NCI-H128 (cell line): ENCODE data around the gene RAPGEF3.
A peak's percentile ranks its signal among the peaks of the same experiment; 100 is the strongest.

Experiments used
- DNase-seq: peaks from one replicate; lab custom pipeline; 2025; ENCODE audit not compliant: unreplicated experiment; lab: John Stamatoyannopoulos, UW

RAPGEF3 gene

DNA sequence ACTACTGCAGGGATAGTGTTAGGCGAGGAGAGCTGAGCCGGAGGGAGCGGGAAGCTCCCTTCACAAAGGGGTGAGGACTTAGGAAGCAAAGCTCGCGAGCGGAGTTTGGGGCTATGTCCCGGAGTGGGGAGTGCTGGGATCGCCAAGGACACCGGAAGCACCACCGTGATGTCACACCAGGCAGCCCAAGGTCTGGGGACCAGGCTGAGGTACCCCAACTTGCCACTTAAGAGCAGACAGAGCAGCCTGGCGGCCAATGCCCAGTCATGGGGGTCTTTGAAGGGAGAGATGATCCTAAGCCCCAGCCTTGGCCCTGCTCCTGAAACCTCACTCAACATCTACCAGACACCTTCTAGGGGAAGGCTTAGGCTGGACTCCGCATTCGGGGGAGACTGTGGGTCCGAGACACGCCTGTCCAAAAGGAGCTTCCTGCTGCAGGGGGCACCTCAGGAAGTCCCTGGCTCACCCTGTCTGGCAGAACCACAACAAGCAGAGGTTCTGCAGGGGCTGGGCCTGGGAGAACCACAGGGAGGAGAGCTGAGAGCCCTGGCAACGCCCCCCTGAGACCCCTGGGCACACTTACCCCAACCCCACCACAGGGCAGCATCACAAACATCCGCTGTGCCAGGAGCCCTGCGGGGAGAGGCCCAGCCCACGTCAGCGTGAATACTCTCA, 32.1 kb upstream of the RAPGEF3 start:
- DNase-seq, result no peak

DNA sequence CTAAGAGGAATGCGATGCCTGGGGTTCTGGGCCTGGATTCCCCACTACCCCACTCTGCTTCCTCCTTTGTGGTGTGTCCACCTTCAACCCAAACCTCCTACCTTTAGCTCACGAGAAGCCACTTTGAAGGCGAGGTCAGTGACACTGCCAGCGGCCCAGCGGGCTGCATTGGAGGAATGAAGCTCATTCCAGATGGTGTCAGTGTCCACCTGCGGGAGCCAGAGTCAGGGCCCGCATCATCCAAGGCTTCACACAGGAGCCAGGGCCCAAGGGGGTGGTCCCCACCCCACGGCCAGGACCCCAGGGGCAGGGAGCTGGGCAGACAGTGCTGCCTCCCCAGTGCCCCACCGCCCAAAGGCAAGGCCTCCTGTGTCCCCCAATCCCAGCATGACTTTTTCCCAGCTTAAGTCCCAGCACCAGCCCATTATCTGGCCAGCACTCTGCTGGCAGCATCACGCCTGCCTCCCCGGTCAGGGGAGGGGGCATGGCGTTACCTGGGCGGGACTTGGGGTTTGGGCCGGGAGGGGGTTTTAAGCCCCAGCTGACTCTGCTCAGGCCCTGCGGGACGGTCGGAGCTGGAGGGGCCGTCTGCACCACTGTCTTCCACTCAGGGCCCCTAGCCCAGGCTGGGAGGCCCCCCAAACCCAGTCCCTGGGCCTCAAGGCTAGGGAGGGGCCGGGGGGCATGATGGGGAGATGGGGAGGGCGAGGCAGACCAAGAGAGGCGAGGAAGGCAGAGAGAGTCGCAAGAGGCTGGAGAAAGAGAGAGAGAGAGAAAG, 31.2 kb upstream of the RAPGEF3 start:
- no peak for DNase-seq

DNA sequence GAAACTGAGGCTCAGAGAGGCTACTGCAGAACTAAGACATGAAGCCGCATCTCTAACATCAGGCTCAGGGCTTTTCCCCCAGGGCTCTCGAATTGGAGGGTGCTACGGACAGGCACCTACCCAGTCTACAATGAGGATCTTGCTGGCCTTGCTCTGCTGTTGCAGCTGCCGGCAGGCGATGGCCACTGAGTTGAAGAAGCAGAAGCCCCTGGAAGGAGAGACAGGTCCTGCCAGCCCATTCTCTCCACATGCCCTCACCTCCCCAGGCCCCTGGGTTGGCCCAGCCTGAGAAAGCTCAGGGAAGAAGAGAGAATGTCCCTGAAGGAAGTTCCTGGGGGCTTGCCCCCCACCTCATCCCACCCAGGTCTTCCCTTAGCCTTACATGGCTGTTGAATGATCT, 30.5 kb upstream of the RAPGEF3 start:
- no peak for DNase-seq

DNA sequence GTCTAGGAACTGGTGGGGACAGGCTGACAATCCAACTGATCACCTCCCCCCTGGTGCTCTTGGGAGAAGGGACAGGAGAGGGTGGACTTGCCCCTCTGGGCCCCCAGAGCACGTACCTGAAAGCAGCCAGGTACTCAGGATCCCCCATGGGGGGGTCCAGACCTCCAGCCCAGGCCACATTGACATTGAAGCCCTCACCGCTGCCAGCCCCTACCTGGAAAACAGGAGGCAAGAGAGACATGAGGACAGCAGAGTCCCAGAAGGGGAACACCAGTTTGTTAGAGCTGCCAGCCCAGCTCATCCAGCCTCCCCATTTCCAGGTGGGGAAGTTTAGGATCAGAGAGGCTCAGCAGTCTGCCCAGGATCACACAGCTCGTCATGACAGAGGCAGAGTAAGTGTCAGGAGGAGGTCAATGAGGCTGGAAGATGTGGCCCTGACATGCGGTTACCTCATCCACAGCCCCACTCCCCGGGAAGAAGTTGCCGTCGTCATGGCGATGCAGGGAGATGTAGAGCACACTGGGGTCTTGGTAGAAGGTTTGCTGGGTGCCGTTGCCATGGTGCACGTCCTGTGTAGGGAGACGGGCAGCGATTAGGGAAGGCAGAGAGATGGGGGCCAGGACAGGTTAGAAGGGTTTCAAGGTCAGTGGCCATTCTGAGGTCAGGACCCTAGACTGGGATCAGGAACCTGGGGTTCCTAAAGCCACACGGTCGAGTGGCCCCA, 29.1 kb upstream of the RAPGEF3 start:
- no peak for DNase-seq

DNA sequence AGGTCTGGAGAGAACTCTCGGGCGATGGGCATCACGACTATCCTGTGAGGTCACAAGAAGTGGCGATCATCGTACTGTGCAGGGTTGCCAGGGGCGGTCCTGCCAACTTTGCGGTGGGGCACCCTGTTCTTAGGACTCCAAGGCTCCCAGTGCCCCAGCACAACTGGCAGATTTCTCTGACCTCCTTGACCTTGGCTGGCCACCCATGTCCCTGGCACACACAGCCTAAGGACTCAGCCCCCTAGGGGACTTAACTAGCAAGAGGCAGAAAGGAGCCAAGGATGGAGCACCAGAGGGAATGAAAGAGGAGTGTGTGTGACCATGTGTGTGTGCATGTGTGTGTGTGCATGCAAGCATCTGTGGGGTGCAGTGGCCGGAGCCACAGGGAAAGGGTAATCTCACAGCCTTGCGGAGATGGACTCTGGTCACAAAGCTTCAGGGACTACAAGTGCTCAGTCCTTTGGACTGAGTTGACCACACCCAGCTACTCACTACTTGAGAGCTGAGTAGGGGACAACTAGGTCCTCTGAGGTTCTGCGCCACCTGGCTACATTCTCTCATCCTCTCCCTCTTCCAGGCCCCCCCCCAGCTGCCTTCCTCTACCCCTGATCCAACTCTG, 28.1 kb upstream of the RAPGEF3 start:
- no peak for DNase-seq

DNA sequence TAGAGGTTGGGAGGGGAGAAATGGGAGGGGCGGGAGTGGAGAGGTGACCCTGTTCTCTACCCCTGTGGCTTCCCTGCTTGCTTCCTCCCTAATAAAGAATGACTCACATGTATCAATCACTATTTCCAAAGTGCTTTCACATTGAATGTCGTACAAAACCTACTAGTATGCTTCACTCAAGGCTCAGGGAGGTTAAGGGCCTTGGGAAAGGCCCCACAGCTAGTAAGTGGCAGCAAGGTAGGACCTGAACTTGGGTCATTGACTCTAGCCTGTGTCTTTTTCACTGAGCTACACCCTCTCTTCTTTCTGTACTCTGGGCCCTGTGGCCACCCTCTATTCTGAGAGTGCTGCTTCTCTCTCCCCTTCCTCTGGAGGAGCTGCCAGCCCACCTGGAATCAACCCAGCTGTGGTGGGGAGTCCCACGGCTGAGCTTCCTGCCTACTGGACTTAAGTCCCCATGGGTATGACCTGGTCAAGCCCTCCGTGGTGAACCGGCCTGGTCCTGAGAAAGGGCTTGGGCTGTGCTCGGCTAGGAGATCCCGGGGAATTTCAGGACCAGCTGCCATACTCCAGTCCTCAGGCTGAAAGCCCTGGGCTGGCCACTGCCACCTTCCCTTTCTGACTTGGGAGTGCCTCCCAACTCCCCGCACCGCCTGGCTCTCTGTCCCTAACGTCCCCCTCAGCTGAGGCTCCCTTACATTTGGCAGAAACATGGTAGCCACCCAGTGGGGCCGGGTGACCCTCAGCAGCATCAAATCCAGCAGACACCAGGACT, 27.4 kb upstream of the RAPGEF3 start:
- DNase-seq, result no peak

DNA sequence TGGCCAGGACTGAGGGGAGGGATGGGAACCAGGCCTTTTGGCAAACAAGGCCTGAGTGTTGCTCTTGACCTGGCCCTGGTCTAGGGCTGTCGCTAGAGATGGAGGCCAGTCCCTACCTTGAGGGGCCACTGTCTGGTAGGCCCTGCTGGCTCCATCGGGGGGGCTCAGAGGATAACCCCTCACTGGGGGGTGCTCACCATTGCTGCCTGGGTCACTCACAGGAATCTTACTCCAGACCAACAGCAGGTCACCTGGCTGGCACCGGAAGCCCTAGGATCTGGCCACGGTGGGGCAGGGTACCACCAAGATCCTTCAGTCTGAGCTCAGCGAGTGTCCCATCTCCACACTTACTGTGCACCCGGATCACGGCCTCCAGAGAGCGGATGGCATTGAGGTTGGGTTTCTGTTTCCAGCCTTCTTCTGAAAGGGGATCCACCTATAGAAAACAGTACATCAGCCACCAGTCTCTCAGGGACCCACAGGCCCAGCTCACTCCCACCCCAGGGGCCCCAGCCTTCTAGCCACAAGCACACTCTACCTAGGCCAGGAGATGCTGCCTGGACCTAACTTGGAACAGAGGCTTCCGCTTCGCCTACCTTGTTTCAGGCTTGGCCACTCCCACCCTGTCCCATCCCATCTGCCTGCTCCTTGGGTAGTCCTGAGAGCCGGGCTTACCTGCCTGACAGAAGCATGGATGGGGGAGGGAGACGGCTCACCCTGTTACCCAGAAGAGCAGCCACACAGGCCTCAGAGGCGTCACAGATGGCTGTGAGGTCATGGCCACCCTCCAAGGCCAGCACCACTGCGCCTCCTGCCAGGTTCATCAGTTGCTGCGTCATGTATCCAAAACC, 26.6 kb upstream of the RAPGEF3 start:
- DNase-seq, result no peak

DNA sequence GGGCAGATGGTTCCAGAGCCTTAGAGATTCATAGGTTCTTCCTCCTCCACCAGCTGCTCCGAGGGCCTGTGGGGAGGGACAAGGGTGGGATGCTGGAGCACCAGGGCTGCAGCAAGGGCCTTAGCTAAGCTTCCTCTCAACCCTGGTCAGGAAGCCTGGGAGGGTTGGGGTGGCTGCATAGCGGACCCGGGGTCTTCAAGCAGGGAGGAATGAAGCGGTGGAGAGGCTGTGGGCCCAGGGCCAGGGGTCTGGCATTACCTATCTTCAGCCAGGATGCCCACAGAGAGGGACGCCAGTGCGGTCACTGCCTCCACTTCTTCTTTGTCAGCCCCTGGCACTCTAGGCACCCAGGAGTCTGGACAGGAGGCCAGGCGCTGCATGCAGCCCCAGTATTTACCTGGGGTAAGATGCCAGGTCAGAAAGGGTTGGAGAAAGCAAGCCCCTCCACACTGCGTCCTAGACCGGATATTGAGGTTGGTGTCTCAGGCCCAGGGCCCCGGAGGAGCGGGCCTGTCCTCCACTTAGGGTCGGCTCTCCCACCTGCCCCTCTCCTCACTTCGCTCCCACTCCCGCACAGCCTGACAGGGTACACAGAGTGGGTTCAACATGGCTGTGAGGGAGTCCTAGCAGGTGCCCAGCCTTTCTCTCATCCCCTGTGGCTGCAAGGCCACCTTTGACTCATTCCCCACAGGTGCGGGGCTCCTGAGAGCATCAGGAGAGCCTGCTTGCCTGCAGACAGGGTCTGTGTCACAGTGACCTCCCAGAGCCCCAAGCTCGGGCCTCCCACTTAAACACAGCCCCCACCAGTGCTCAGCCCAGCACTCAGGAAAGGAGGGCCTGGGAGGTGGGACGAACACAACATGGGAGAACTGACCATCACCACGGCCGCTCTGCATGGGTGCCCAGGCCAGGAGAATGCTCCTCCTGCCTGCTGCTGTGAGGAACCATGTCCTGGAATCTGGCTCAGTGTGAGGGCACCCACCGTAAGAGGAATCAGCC, 25.4 kb upstream of the RAPGEF3 start:
- DNase-seq, result no peak

DNA sequence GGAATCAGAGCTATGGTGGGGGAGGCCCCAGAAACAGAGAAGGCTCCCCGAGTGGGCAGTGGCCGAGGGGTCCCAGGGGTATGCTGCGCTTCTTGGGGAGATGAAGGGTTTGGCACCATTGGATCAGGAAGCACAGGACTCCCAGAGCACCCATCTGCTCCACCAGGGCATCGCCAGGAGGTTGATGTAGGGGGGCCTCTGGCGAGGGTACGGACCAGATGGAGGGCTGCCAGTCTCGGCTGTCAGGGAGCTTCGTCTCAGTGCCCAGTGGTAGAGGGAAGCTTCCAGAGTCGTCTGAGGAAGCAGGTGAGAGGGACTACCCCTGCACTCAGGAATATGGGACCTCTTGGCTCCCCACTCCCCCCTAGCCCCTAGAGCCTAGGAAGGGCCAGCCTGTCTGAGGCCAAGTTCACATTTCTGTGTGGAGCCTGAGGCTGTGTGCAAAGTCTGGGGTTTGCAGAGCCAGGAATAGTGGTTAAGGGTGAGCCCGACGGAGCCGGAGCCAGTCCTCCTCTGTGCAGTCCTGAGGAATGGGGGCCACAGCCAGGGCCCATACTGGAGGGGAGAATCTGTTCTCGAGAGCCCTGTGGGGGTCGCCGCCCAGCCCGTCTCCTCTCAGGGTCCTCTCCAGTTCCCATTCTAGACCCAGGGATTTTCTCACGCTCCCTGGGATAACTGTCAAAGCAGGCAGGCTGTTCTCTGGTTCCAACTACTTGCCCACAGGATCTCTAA, 24.5 kb upstream of the RAPGEF3 start:
- no peak for DNase-seq

DNA sequence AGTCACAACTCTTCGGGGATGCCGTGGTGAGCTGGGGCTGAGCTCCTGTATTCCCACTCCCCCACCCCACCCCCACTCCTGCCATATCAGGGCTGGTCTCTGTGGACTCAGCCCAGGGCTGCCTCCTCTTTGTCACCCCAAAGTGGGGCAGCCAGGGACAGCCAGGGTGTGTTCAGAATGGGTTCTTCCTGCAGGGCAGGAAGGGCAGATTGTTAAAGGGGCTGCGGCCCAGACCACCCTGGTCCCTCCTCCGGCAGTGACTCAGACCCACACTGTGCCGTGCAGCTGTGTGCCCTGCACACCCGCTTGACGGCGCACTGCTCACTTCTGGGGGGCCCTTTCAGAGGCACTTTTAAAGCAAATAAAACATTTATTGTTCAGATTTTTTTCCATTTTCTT, 23.7 kb upstream of the RAPGEF3 start:
- no peak for DNase-seq

DNA sequence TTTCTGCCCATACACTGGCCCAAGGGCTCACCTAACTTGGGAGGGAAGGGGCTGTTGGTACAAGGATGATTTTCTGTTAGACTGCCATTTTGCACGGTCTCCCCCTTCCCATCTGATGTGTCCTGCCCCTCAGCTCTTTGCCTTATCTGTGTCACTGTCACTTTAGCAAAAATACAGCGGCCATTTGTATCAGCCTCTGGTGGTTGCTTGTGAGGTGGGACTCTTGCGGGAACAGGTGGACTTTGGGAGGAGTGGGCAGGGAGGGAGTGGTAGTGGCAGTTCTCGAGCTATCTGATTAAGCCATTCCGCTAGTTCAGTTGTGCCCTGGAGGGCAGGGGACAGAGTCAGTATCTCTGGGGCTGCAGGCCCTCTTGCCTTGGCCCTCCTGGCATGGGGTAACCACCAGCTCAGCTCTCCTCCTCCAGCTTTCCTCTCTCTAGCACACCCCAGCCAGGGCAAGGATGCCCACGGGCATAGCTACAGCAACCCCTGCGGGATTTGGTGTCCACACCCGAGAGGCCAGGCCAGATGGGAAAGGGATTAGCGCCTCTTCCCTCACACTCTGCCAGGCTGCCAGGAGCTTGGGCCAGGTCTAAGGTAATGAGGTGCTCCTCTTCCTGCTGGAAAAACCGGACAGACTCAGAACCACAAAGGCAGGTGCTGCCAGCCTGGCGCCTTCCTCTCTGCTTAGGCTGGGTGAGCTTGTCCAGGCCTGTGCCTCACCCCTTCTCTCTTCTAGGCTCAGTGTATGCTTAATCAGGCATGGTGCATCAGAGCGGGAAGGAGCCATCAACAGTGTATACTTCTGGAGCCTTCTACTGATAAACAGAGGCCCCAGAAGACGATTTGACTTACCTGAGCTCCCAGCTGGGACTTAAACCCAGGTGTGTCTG, 23.0 kb upstream of the RAPGEF3 start:
- DNase-seq, result no peak

DNA sequence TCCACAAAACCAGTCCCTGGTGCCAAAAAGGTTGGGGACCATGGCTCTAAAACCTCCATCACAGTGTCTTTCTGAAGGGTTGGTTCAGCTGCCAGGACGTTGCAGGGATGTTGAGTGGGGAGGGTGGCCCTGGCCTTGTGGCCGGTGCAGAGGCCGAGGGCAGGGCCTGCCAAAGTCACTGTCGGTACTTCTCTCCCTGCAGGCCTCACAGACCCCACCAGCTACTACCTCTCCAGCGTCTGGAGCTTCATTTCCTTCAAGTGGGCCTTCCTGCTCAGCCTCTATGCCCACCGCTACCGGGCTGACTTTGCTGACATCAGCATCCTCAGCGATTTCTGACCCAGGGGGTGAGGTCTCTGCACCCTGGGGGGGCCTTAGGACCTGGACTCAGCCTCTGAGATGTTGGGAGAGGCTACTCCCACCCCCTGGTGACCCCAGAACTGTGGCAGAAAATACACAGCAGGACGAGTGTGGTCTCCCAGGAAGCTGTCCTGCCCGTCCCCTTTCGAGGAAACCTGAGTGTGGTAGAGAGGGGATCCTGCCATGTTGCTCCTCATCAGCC, 21.3 kb upstream of the RAPGEF3 start:
- DNase-seq, result no peak

DNA sequence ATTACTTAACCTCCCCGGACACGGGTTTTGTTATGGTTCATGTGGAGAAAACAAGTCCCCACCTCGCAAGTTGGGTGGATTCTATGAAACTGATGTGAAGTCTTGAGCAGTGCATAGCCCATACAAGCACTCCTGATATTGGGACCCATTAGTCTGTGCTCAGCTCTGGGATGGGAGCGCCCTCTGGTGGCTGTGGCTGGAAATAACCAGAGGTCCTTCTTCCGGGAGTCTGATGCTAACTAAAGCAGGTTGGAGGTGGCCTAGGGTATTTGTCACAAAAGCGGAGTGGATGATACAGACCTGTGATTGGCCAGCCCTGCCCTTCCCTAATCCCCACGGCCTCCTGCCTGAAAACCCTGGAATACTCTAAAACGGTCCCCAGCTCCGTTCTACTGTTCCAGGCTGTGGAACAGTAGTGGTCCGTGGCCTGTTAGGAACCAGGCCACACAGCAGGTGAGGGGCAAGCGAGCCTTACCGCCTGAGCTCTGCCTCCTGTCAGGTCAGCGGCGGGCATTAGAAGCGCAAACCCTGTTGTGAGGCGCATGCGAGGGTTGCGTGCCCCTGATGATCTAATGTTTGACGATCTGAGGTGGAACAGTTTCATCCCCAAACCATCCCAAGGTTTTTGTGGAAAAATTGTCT, 20.7 kb upstream of the RAPGEF3 start:
- DNase-seq, result peak; percentile 80

DNA sequence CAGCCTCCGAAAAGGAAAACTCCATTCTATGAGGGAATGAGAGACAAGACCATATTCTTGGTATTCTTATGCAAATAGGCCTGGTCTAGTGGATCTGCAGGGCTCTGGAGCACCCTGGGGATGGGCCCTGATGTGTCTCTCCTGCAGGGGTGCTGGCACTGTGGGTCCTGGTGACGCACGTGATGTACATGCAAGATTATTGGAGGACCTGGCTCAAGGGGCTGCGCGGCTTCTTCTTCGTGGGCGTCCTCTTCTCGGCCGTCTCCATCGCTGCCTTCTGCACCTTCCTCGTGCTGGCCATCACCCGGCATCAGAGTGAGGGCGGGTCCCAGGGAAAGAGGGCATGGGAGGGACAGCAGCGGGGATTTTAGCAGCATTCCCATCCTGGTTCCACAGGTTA, 20.2 kb upstream of the RAPGEF3 start:
- DNase-seq, result no peak

DNA sequence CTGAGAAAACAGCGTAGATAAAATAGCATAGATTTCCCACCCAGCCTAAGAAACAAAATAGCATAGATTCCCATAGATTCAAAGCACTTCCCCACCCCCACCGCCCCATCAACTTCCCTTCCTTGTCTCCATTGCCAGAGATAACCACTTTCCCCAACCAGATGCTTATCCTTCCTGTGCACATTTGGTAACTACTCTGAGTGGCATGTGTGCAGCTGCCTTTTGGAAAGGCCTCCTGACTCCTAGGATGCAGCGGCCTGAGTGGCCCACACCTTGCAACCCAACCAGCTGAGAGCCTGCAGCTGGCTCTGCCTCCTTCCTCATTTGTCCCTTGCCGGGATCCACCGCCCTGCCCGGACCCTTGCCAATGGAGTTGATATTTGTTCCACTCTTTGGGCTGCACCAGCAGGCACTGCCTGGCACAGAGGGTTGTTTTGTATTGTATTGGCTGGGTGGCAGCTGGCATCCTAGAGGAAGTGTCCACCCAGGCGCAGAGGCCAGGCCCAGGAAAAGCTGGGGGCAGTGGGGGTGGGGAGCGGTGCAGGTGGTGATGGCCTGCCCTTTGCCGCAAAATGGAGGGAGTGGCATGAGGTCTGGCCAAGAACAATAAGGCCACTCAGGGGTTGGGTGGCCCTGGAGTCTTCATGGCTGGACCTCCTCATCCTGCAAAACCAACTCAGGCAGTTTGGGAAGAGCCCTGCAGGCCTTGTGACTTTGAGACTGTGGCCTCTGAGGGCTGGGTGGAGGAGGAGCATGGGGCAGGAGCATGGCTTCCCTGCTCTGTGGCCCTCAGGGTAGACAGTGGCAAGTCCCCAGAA, 19.3 kb upstream of the RAPGEF3 start:
- no peak for DNase-seq
